ENCODE data around the gene STX12.

STX12 gene

DNA sequence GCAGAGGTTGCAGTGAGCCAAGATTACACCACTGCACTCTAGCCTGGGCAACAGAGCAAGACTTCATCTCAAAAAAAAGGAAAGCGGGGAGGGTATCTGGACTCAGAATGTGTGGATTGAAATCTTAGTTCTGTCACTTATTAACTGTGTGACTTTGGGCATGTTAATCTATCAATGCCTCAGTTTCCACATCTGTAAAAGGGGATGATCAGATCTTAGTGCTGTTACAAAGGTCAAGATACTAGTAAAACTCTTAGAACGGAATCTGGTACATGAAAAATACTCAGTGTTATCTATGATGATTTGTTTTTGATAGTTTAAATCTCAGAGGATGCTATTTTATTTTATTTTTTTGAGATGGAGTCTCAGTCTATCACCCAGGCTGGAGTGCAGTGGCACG, 36.8 kb upstream of the STX12 start:
- H3K9me3 Mint-ChIP-seq = no peaks in the 10 kb centered on the region
- TF ChIP-seq, protein P1, sequence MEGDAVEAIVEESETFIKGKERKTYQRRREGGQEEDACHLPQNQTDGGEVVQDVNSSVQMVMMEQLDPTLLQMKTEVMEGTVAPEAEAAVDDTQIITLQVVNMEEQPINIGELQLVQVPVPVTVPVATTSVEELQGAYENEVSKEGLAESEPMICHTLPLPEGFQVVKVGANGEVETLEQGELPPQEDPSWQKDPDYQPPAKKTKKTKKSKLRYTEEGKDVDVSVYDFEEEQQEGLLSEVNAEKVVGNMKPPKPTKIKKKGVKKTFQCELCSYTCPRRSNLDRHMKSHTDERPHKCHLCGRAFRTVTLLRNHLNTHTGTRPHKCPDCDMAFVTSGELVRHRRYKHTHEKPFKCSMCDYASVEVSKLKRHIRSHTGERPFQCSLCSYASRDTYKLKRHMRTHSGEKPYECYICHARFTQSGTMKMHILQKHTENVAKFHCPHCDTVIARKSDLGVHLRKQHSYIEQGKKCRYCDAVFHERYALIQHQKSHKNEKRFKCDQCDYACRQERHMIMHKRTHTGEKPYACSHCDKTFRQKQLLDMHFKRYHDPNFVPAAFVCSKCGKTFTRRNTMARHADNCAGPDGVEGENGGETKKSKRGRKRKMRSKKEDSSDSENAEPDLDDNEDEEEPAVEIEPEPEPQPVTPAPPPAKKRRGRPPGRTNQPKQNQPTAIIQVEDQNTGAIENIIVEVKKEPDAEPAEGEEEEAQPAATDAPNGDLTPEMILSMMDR (IDR thresholded peaks at IDR 0.05; ENCODE audit: unreplicated experiment in 3 of 3) = no peak
- peaks cover 42% of the 10 kb centered on the region for H3K36me3 Mint-ChIP-seq (ENCODE audit: low read depth)
- H3K4me3 Mint-ChIP-seq = no peak overlapping the region
- no peaks in the 10 kb centered on the region for H3K27me3 Mint-ChIP-seq (ENCODE audit: low read depth)
- no peak overlapping the region for H3K27ac Mint-ChIP-seq
- H3K4me1 Mint-ChIP-seq = no peaks in the 10 kb centered on the region

DNA sequence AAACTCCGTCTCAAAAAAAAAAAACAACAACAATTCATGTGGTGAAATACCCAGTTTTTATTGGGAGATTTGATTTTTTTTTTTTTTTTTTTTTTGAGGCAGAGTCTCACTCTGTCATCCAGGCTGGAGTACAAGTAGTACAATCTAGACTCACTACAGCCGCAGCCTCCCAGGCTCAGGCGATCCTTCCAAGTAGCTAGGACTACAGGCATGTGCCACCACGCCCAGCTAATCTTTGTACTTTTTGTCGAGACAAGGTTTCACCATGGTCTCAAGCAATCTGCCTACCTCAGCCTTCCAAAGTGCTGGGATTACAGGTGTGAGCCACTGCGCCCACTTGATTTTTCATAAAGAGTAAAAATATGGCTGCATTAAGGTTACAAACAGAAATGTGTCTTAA, 31.9 kb upstream of the STX12 start:
- no peaks in the 10 kb centered on the region for H3K9me3 Mint-ChIP-seq
- no peaks in the 10 kb centered on the region for H3K27me3 Mint-ChIP-seq (ENCODE audit: low read depth)
- H3K36me3 Mint-ChIP-seq (ENCODE audit: low read depth) = peaks cover 44% of the 10 kb centered on the region
- no peak overlapping the region for H3K4me3 Mint-ChIP-seq
- H3K27ac Mint-ChIP-seq = no peak overlapping the region
- TF ChIP-seq, protein P1 (IDR thresholded peaks at IDR 0.05; ENCODE audit: unreplicated experiment in 3 of 3) = no peak
- no peaks in the 10 kb centered on the region for H3K4me1 Mint-ChIP-seq

DNA sequence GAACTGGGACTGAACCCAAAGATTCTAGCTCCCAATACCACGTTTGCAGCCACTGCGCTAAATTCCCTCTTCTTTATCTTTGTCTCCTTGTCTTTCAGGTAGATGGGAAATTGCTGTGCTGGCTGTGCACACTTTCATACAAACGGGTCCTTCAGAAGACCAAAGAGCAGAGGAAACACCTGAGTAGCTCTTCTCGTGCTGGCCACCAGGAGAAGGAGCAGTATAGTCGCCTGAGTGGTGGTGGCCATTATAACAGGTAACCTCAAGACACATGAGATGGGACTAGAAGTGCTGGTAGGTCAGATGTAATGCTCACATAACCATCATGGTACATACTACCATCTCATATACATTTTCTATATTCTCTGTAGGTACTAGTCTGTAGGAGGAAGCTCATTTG, 28.5 kb upstream of the STX12 start:
- Mint-ChIP-seq H3K27me3 (ENCODE audit: low read depth) (no peaks in the 10 kb centered on the region), H3K9me3 (no peaks in the 10 kb centered on the region), H3K4me3 (no peak overlapping the region), H3K36me3 (ENCODE audit: low read depth) (peaks cover 36% of the 10 kb centered on the region), H3K4me1 (no peaks in the 10 kb centered on the region), H3K27ac (no peak overlapping the region)
- TF ChIP-seq, protein P1 (IDR thresholded peaks at IDR 0.05; ENCODE audit: unreplicated experiment in 3 of 3) = no peak

DNA sequence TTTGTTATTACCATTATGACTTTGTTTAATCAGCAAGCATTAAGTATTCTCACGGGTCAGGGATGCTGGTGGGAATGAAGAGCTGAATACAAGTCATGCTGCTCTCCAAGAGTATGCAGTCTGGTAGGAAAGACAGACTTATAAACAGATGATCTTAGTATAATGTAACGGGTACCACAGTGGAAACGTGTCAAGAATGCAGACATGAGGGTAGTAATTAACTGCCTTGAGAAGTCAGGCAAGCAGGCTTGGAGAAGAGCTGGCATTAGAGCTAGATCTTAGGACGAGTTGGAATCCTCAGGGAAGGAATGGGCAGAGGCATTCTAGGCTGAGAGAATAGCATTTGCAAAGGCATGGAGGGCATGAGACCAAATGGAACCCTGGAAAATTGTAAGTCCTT, 27.6 kb upstream of the STX12 start:
- Mint-ChIP-seq H3K27ac (no peak overlapping the region), H3K27me3 (ENCODE audit: low read depth) (no peaks in the 10 kb centered on the region), H3K9me3 (no peaks in the 10 kb centered on the region), H3K4me1 (no peaks in the 10 kb centered on the region), H3K4me3 (no peak overlapping the region), H3K36me3 (ENCODE audit: low read depth) (peaks cover 41% of the 10 kb centered on the region)
- TF ChIP-seq, protein P1 (IDR thresholded peaks at IDR 0.05; ENCODE audit: unreplicated experiment in 3 of 3) = no peak

DNA sequence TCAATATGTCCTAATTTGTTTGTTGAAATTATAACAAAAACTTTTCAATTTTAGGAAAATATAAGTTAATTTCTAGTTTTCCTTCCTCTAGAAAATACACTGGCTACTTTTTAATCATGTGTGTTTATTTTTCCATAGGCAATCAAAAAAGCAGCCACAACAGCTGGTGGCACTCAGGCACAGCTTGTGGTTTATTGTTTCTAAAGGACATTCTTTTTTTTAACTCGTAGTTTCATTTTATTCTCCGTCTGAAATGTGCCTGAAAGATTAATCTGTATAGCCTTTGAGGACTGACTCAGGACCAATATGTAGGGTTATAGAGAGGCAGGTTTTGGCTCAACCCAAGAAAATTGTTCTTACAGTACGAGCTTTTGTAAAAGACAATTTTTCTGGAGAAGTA, 20.7 kb upstream of the STX12 start:
- H3K36me3 Mint-ChIP-seq (ENCODE audit: low read depth) = peaks cover 40% of the 10 kb centered on the region
- H3K27me3 Mint-ChIP-seq (ENCODE audit: low read depth) = no peaks in the 10 kb centered on the region
- no peak overlapping the region for H3K4me3 Mint-ChIP-seq
- peak overlapping the region in 1 of 3 experiments; percentile 26 for H3K27ac Mint-ChIP-seq
- H3K9me3 Mint-ChIP-seq = no peaks in the 10 kb centered on the region
- TF ChIP-seq, protein P1 (IDR thresholded peaks at IDR 0.05; ENCODE audit: unreplicated experiment in 3 of 3) = no peak
- no peaks in the 10 kb centered on the region for H3K4me1 Mint-ChIP-seq

DNA sequence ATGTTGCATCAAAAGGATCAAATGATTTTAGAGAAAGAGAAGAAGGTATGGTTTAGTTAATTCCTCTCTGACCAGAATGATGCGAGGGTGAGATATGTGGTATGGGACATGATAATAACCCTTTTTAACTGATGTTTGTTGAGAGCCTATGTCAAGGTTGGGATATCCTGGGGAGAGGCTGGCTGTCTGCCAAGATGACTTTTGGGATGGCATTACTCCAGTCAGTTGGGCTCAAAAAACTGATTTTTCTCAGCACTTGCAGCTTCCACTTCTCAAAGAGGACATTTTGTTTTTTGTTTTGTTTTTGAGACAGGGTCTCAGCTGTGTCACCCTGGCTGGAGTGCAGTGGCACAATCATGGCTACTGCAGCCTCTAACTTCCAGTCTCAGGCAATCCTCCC, 17.7 kb upstream of the STX12 start:
- Mint-ChIP-seq H3K36me3 (ENCODE audit: low read depth) (peaks cover 45% of the 10 kb centered on the region), H3K9me3 (no peaks in the 10 kb centered on the region), H3K4me1 (no peaks in the 10 kb centered on the region), H3K27me3 (ENCODE audit: low read depth) (no peaks in the 10 kb centered on the region), H3K4me3 (no peak overlapping the region), H3K27ac (no peak overlapping the region)
- TF ChIP-seq, protein P1 (IDR thresholded peaks at IDR 0.05; ENCODE audit: unreplicated experiment in 3 of 3) = no peak
